Measurements from ENCODE around the gene DNM2. TPM values are rescaled to one million over a fixed set of nuclear protein-coding genes. Genes with fewer than 3 reads are reported as not detected.
A peak's percentile ranks its signal among the peaks of the same experiment; 100 is the strongest.

The DNM2 gene
- total and polyA plus RNA-seq, 10 of the 15 experiments (the other 5 are each of a cell fraction or from before 2014, with no cell fraction given) = 1.2 to 146 (median 68.9) TPM

DNA sequence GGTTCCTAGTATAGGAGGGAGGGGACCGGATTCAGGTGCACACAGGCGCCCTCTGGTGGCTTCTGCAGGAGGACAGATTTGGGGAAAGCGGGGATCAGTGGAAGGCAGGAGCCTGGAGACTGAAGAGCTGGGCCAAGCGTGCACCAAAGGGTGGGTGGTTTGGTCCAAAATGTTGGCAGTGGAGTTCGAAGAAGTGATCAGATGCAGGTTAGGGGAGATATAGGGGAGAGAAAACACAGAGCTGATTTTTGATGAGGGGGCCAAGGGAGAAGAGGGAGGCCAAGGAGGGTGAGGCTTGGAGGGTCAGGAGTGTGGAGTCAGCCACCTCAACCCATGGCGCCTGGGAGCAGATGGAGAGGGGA is 146.6 kb downstream of the DNM2 start:
- H3K4me3 ChIP-seq = no peak overlapping the region
- POLR2A ChIA-PET = interaction anchor here (0.5 to 4.6 kb wide), 7 partner anchors 11 to 162 kb away, joined by 3 to 34 read pairs (median 3); partner anchors contain the start of genes DNM2 and TMED1
- ATAC-seq = peak; percentile 83
- CTCF ChIA-PET = interaction anchor here (0.5 to 7.5 kb wide), 41 partner anchors 9 to 503 kb away, joined by 3 to 211 read pairs (median 4); partner anchors contain the start of genes C19orf38, DNM2, KEAP1 and QTRT1
- peaks cover 16% of the 10 kb centered on the region for H3K4me1 ChIP-seq (ENCODE audit: control insufficient read depth, insufficient read depth, low read length)
- no peaks in the 10 kb centered on the region; the same call in 1 of the 2 replicates for H3K79me2 ChIP-seq (ENCODE audit: control insufficient read depth, insufficient read depth, low read length)
- SMC1A ChIA-PET (ENCODE audit: uncharacterized antibody, unreplicated experiment) = interaction anchor here (0.6 to 6.9 kb wide), 18 partner anchors 9 to 356 kb away, joined by 3 to 102 read pairs (median 4); partner anchors contain the start of genes DNM2, QTRT1 and TMED1
- FAIRE-seq = peak; percentile 61
- in situ Hi-C loops (cut with MboI) (loop anchor here (5.0 kb wide), 1 partner anchor 147 kb away; the partner anchor contains the start of gene DNM2), intact Hi-C loops (cut with micrococcal nuclease; ENCODE audit: unreplicated experiment) (loop anchor here (1.0 kb wide), 1 partner anchor 147 kb away; no protein-coding TSS in a partner anchor)
- no TSS peak for BruUV-seq (replicated peaks)
- H3K27me3 ChIP-seq (replicated peaks in 1 of 2; ENCODE audit: control insufficient read depth in 2 of 2, insufficient read depth in 2 of 2, low read length in 1 of 2) = no peaks in the 10 kb centered on the region
- no peak for DNase-seq (ENCODE audit: low read depth, low spot score)
- no peaks in the 10 kb centered on the region for H4K20me1 ChIP-seq (ENCODE audit: control insufficient read depth, insufficient read depth)
- H3K27ac ChIP-seq (ENCODE audit: control insufficient read depth, insufficient read depth) = no peak overlapping the region
- H3K4me2 ChIP-seq (ENCODE audit: control insufficient read depth, insufficient read depth) = peak overlapping the region; percentile 56; the same call in 1 of the 2 replicates
- H3K9ac ChIP-seq (ENCODE audit: control insufficient read depth, insufficient read depth, low read length) = no peak overlapping the region
- RAD21 ChIA-PET (ENCODE audit: unreplicated experiment) = interaction anchor here (0.7 to 5.8 kb wide), 15 partner anchors 11 to 323 kb away, joined by 3 to 102 read pairs (median 4); partner anchors contain the start of genes DNM2, QTRT1 and TMED1
- H3K9me3 ChIP-seq (replicated peaks; ENCODE audit: control insufficient read depth, insufficient read depth, low read length) = no peaks in the 10 kb centered on the region
- H2AFZ ChIP-seq (ENCODE audit: control insufficient read depth, low read depth, low read length) = peak overlapping the region; percentile 80
- H3K36me3 ChIP-seq (ENCODE audit: control insufficient read depth in 2 of 2, insufficient read depth in 2 of 2, low read length in 1 of 2) = no peaks in the 10 kb centered on the region
- WGBS (ENCODE audit: insufficient coverage, insufficient replicate concordance, low lambda C conversion rate, missing lambda C conversion rate) = 4% methylated on average over 6 of the region's 6 CpGs
- TF ChIP-seq POLR2A (IDR thresholded peaks at IDR 0.05; ENCODE audit: low read depth, low read length) (no peak), PAX8 (IDR thresholded peaks at IDR 0.05) (no peak), RB1 (IDR thresholded peaks at IDR 0.05; ENCODE audit: borderline replicate concordance) (peak; percentile 43; the same call in 1 of the 2 replicates), JUNB (IDR thresholded peaks at IDR 0.05) (no peak), NR2C2 (IDR thresholded peaks at IDR 0.05; ENCODE audit: borderline replicate concordance, control insufficient read depth, insufficient read length, low read depth) (no peak), SUZ12 (IDR thresholded peaks at IDR 0.05; ENCODE audit: unreplicated experiment) (no peak), RUNX3 (IDR thresholded peaks at IDR 0.05; ENCODE audit: low read length) (no peak), SREBF2 (IDR thresholded peaks at IDR 0.05; ENCODE audit: low read length) (no peak), YBX1 (IDR thresholded peaks at IDR 0.05) (no peak), SIN3A (IDR thresholded peaks at IDR 0.05; ENCODE audit: low read depth, low read length) (no peak), GABPA (IDR thresholded peaks at IDR 0.05; ENCODE audit: low read depth) (no peak), MEF2B (IDR thresholded peaks at IDR 0.05; ENCODE audit: partially characterized antibody, poor library complexity, severe bottlenecking) (no peak), RCOR1 (conservative IDR thresholded peaks at IDR 0.05; ENCODE audit: low read depth, low read length) (no peak), FOS (IDR thresholded peaks at IDR 0.05; ENCODE audit: borderline replicate concordance, extremely low read depth, insufficient read length) (no peak), MTA2 (IDR thresholded peaks at IDR 0.05; ENCODE audit: low read depth) (no peak), CEBPB (IDR thresholded peaks at IDR 0.05; ENCODE audit: borderline replicate concordance in 1 of 2, low read depth in 2 of 2, low read length in 2 of 2) (no peak), BCL11A (IDR thresholded peaks at IDR 0.05; ENCODE audit: low read depth, low read length) (no peak)
- TF ChIP-seq, protein P1, sequence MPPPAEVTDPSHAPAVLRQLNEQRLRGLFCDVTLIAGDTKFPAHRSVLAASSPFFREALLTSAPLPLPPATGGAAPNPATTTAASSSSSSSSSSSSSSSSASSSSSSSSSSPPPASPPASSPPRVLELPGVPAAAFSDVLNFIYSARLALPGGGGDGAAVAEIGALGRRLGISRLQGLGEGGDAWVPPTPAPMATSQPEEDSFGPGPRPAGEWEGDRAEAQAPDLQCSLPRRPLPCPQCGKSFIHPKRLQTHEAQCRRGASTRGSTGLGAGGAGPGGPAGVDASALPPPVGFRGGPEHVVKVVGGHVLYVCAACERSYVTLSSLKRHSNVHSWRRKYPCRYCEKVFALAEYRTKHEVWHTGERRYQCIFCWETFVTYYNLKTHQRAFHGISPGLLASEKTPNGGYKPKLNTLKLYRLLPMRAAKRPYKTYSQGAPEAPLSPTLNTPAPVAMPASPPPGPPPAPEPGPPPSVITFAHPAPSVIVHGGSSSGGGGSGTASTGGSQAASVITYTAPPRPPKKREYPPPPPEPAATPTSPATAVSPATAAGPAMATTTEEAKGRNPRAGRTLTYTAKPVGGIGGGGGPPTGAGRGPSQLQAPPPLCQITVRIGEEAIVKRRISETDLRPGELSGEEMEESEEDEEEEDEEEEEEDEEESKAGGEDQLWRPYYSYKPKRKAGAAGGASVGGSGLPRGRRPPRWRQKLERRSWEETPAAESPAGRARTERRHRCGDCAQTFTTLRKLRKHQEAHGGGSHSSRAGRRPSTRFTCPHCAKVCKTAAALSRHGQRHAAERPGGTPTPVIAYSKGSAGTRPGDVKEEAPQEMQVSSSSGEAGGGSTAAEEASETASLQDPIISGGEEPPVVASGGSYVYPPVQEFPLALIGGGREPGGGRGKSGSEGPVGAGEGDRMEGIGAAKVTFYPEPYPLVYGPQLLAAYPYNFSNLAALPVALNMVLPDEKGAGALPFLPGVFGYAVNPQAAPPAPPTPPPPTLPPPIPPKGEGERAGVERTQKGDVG (CRISPR knock-in tag; IDR thresholded peaks at IDR 0.05) = no peak
- TF ChIP-seq, protein P2, sequence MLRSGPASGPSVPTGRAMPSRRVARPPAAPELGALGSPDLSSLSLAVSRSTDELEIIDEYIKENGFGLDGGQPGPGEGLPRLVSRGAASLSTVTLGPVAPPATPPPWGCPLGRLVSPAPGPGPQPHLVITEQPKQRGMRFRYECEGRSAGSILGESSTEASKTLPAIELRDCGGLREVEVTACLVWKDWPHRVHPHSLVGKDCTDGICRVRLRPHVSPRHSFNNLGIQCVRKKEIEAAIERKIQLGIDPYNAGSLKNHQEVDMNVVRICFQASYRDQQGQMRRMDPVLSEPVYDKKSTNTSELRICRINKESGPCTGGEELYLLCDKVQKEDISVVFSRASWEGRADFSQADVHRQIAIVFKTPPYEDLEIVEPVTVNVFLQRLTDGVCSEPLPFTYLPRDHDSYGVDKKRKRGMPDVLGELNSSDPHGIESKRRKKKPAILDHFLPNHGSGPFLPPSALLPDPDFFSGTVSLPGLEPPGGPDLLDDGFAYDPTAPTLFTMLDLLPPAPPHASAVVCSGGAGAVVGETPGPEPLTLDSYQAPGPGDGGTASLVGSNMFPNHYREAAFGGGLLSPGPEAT (IDR thresholded peaks at IDR 0.05; ENCODE audit: low read depth) = 0 out of 2 replicates have a peak, but pooled peaks have one; percentile 54
- TF ChIP-seq, protein P3, sequence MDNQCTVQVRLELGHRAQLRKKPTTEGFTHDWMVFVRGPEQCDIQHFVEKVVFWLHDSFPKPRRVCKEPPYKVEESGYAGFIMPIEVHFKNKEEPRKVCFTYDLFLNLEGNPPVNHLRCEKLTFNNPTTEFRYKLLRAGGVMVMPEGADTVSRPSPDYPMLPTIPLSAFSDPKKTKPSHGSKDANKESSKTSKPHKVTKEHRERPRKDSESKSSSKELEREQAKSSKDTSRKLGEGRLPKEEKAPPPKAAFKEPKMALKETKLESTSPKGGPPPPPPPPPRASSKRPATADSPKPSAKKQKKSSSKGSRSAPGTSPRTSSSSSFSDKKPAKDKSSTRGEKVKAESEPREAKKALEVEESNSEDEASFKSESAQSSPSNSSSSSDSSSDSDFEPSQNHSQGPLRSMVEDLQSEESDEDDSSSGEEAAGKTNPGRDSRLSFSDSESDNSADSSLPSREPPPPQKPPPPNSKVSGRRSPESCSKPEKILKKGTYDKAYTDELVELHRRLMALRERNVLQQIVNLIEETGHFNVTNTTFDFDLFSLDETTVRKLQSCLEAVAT (IDR thresholded peaks at IDR 0.05) = peak; percentile 8; the same call in 1 of the 2 replicates
